ENCODE data around the gene GOT2.

- no peak for TF ChIP-seq CTCF (IDR thresholded peaks at IDR 0.05)
- no peak for TF ChIP-seq EZH2 (IDR thresholded peaks at IDR 0.05; ENCODE audit: borderline replicate concordance, insufficient read depth, low read depth, low read length, poor library complexity, severe bottlenecking)
Observed at GRCh38 chr16:58699151-58699550, 35.0 kb downstream of the GOT2 start.
